Hepatocyte (in vitro differentiated cells): ENCODE measurements around the gene AK5.

Experiments used
- CTCF ChIP-seq: fragments of 200-600 bp; sonication (generic); IDR thresholded peaks from 2 replicates; pipeline ENCODE4 v1.5.1; 2016; ENCODE audit warnings: antibody characterized with exemption, mild to moderate bottlenecking; ENCODE audit not compliant: poor library complexity
- EZH2 ChIP-seq: fragments of 200-600 bp; sonication (generic); IDR thresholded peaks from 2 replicates; pipeline ENCODE4 v1.6.1; 2016; ENCODE audit warnings: antibody characterized with exemption, mild to moderate bottlenecking, borderline replicate concordance
- EZH2phosphoT487 ChIP-seq: fragments of 200-600 bp; sonication (generic); IDR thresholded peaks from one replicate; pipeline ENCODE4 v1.6.1; 2018; ENCODE audit warnings: antibody characterized with exemption, mild to moderate bottlenecking, low read depth, moderate library complexity; ENCODE audit not compliant: unreplicated experiment, severe bottlenecking

GRCh38 chr1:77395051-77395450 is 113.2 kb downstream of the AK5 start:
- TF ChIP-seq CTCF (no peak), EZH2phosphoT487 (no peak), EZH2 (no peak)
